ENCODE data around the gene LRRFIP1. TPM values are rescaled to one million over a fixed set of nuclear protein-coding genes. Genes with fewer than 3 reads are reported as not detected.
"Not testable (repeated sequence)": the region's sequence is repeated elsewhere in the genome, so short reads cannot be mapped to it uniquely, and the experiment has no call there.

The LRRFIP1 gene
- total RNA-seq, 2 experiments from 2014 or later = 189 to 207 TPM

DNA sequence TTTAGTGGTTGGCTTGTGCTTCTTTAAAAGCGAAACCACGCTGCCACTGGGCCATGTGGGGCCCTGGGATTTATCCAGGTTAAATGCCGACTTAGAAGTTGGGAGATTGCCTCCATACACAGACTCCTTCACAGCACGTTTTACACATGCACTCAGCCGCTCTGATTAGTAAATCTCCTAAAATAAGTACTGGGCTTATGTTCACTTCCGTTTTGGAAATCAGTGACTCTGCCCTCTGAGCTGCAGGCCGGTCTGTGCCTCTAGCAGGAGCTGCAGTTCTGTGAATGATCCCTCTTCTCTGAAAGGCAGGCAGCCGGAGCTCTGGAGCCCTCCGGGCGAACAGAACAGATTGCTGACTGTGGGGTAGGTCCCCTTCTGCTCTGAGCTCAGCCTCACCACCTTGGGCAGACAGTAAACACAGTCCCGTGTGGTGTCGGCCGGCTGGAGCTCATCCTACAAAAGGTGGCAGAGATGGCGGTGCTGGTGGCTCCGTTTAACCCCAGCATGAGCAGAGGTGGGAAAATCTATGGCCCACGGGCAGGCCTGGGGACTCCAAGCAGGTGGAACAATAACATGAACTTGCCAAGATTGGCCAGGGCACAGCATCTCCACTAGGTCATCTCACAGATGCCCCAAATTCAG lies 27.1 kb upstream of the LRRFIP1 start:
- ChIA-PET POLR2A (interaction anchor here (1.9 kb wide), 1 partner anchor 93 kb away, joined by 4 read pairs; no protein-coding TSS in a partner anchor), CTCF (interaction anchor here (1.0 to 1.7 kb wide), 3 partner anchors 28 to 69 kb away, joined by 3 to 5 read pairs (median 3); no protein-coding TSS in a partner anchor)
- ATAC-seq (no peak), DNase-seq (no peak)
- Mint-ChIP-seq H3K9me3 (ENCODE audit: insufficient read depth) (no peaks in the 10 kb centered on the region), H3K36me3 (ENCODE audit: low read depth) (no peaks in the 10 kb centered on the region), H3K4me1 (ENCODE audit: low read depth) (peaks cover 31% of the 10 kb centered on the region), H3K27me3 (ENCODE audit: low read depth) (no peaks in the 10 kb centered on the region), H3K27ac (no peak overlapping the region), H3K4me3 (no peak overlapping the region)

DNA sequence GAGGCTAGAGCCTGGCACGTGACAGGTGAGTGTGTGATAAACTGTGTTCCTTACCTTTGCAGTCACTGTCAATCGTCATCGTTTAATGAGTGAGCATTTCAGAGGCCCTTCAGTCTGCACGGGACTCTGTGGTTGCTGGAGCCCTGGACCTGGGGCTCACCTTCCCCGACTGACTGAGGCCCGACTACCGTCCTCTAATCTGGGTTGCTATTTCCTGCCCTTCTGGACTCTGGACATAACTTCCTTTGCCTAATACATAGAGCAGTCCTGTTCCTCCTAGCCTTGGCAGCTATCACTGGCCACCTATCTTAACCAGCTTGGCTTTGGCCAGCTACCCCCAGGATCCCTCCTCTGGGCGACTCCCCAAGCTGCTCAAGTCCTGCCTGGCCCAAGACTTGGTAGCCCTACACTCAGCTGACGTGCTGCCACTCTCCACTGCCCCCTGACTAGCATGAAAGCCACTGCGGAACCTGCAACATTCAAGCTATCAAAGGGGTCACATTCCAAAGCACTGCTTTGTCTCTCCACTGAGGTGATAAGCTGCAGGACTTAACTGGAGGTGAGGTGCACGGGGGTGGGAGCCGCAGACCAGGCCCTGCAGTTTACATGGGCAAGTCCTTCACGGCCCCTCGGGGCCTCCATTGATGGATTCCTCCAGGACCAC lies 25.8 kb upstream of the LRRFIP1 start:
- H3K27me3 Mint-ChIP-seq (ENCODE audit: low read depth) = no peaks in the 10 kb centered on the region
- H3K4me3 Mint-ChIP-seq = no peak overlapping the region
- ChIA-PET POLR2A (no interaction called here), CTCF (interaction anchor here (1.4 to 2.0 kb wide), 7 partner anchors 12 to 180 kb away, joined by 3 to 8 read pairs (median 5); no protein-coding TSS in a partner anchor)
- H3K9me3 Mint-ChIP-seq (ENCODE audit: insufficient read depth) = no peaks in the 10 kb centered on the region
- H3K4me1 Mint-ChIP-seq (ENCODE audit: low read depth) = peaks cover 29% of the 10 kb centered on the region
- no peak for ATAC-seq
- H3K36me3 Mint-ChIP-seq (ENCODE audit: low read depth) = no peaks in the 10 kb centered on the region
- no peak for DNase-seq
- no peak overlapping the region for H3K27ac Mint-ChIP-seq

DNA sequence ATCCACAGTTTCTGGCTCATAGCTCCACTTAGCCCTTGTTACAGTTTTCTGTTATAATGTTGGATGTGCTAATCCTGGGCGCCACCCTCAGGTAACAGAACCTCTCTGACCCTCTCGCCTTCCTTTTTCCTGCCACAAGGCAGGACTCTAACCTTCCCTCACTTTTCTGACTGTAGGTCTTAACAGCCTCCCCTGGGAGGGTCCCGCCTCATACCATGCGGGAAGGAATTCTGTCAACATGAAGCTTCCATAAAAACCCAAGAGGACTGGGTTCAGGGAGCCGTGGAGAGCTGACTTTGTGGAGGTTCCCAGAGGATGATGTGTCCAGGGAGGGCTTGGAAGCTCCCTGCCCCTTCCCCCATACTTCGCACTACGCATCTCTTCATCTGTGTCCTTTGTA lies 25.0 kb upstream of the LRRFIP1 start:
- DNase-seq = no peak
- Mint-ChIP-seq H3K27me3 (ENCODE audit: low read depth) (no peaks in the 10 kb centered on the region), H3K36me3 (ENCODE audit: low read depth) (no peaks in the 10 kb centered on the region), H3K9me3 (ENCODE audit: insufficient read depth) (no peaks in the 10 kb centered on the region), H3K4me1 (ENCODE audit: low read depth) (peaks cover 29% of the 10 kb centered on the region), H3K27ac (peak overlapping the region; percentile 39), H3K4me3 (no peak overlapping the region)
- ATAC-seq = no peak
- ChIA-PET POLR2A (no interaction called here), CTCF (interaction anchor here (1.4 to 2.7 kb wide), 6 partner anchors 11 to 181 kb away, joined by 3 to 13 read pairs (median 6); no protein-coding TSS in a partner anchor)

DNA sequence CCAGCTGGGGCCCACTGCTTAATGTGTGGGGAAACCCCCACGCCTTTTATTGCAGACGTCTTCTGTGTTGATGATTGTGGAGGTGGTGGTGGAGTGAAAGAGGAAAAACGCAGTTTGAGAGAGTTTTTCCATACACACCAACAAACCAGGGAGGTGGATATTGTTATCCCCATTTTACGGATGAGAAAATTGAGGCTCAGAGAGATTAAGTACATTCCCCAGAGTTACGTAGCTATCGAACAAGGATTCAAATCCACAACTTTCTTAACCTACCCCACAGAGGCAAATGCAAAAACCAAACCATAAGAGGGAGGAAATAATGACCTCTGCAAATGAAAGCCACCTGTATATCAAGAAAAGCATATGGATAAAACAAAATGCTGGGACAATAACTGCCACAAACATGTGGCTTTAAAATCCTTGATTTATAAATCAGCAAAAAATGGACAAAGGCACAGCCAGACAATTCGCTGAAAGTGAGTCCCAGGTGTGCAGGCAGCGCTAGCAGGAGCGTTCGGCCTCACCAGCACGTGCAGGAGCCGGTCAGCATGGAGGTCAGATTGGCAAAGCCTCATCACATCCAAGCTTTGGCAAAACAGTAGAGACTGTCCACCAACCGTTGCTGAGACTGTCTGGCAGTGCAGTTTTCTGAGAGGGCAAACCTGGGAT lies 24.2 kb upstream of the LRRFIP1 start:
- Mint-ChIP-seq H3K4me3 (peak overlapping the region; percentile 47), H3K4me1 (ENCODE audit: low read depth) (peaks cover 24% of the 10 kb centered on the region), H3K36me3 (ENCODE audit: low read depth) (no peaks in the 10 kb centered on the region), H3K27me3 (ENCODE audit: low read depth) (peaks cover 4% of the 10 kb centered on the region), H3K9me3 (ENCODE audit: insufficient read depth) (no peaks in the 10 kb centered on the region), H3K27ac (peak overlapping the region; percentile 87)
- DNase-seq (no peak), ATAC-seq (no peak)
- POLR2A ChIA-PET = interaction anchor here (0.9 to 1.7 kb wide), 5 partner anchors 13 to 89 kb away, joined by 3 to 6 read pairs (median 3); no protein-coding TSS in a partner anchor
- CTCF ChIA-PET = interaction anchor here (1.0 to 2.7 kb wide), 7 partner anchors 10 to 182 kb away, joined by 4 to 13 read pairs (median 5); no protein-coding TSS in a partner anchor

DNA sequence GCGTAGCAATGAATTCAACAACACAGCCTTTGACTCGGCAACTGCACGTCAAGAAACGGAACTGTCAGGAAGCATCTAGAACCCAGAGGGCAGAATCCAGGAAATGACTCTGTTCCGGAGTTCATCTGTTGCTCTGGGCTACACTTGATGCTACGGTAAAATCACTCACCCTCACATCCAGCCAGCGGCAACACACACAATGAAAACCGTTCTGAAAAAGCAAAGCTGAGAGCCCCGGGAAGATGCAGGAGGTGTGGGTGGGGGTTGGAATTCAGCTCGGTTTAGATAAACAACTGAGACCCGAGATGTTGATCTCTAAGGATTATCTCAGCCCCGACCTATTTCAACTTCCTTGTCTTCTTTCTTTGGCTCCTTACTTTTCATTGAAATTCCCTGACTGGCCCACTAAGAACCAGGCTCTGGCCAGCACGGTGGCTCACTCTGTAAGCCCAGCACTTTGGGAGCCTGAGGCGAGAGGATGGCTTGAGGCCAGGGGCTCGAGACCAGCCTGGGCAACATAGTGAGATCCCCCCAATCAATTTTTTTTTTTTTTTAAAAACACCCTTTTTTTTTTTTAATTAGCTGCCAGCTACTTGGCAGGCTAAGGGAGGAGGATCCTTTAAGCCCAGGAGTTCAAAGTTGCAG lies 23.5 kb upstream of the LRRFIP1 start:
- Mint-ChIP-seq H3K4me1 (ENCODE audit: low read depth) (peaks cover 21% of the 10 kb centered on the region), H3K9me3 (ENCODE audit: insufficient read depth) (no peaks in the 10 kb centered on the region), H3K4me3 (peak overlapping the region; percentile 47), H3K27ac (peak overlapping the region; percentile 87), H3K36me3 (ENCODE audit: low read depth) (no peaks in the 10 kb centered on the region), H3K27me3 (ENCODE audit: low read depth) (peaks cover 7% of the 10 kb centered on the region)
- peak; percentile 98 for ATAC-seq
- ChIA-PET CTCF (interaction anchor here (1.0 to 2.7 kb wide), 5 partner anchors 9 to 141 kb away, joined by 4 to 13 read pairs (median 5); no protein-coding TSS in a partner anchor), POLR2A (interaction anchor here (0.6 to 1.8 kb wide), 8 partner anchors 10 to 153 kb away, joined by 3 to 6 read pairs (median 4); no protein-coding TSS in a partner anchor)
- peak; percentile 77 for DNase-seq

DNA sequence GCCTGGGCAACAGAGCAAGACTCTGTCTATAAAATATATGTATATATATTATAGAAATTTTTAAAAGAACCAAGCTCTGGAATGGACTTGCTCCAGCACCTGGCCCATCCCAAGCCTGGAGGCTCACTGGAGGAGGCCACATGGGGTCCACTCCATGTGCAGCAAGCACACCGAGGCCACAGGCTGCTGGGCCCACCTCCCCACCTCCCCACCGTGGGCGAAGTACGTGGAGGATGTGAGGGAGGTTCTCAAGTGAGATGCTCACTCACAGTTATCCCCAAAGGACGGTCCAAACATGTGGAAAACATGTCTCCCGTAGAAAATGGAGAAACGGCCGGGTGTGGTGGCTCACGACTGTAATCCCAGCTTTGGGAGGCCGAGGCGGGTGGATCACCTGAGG lies 23.0 kb upstream of the LRRFIP1 start:
- peaks cover 7% of the 10 kb centered on the region for H3K27me3 Mint-ChIP-seq (ENCODE audit: low read depth)
- no peaks in the 10 kb centered on the region for H3K36me3 Mint-ChIP-seq (ENCODE audit: low read depth)
- DNase-seq (no peak), ATAC-seq (no peak)
- peaks cover 21% of the 10 kb centered on the region for H3K4me1 Mint-ChIP-seq (ENCODE audit: low read depth)
- H3K9me3 Mint-ChIP-seq (ENCODE audit: insufficient read depth) = no peaks in the 10 kb centered on the region
- CTCF ChIA-PET = interaction anchor here (1.0 to 2.7 kb wide), 3 partner anchors 23 to 141 kb away, joined by 4 to 13 read pairs (median 5); no protein-coding TSS in a partner anchor
- H3K4me3 Mint-ChIP-seq = no peak overlapping the region
- H3K27ac Mint-ChIP-seq = no peak overlapping the region
- POLR2A ChIA-PET = interaction anchor here (0.6 to 1.8 kb wide), 8 partner anchors 10 to 152 kb away, joined by 3 to 6 read pairs (median 4); no protein-coding TSS in a partner anchor

DNA sequence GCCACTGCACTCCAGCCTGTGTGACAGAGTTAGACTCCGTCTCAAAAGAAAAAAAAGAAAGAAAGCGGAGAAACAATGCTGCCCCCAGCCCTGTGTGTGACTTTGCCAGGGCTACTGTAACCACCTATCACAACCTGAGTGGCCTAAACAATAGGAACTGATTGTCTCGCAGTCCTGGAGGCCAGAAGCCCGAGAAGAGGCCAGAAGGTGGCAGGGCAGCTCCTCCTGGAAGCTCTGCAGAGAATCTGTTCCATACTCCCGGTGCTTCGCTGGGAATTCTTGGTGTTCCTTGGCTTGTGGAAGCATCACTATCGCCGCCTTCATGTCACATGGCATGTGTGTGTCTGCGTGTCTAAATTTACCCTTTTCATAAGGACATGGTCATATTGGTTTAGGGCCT lies 22.4 kb upstream of the LRRFIP1 start:
- CTCF ChIA-PET = interaction anchor here (2.7 kb wide), 1 partner anchor 140 kb away, joined by 13 read pairs; no protein-coding TSS in a partner anchor
- H3K9me3 Mint-ChIP-seq (ENCODE audit: insufficient read depth) = no peaks in the 10 kb centered on the region
- H3K36me3 Mint-ChIP-seq (ENCODE audit: low read depth) = no peaks in the 10 kb centered on the region
- ATAC-seq = no peak
- peak overlapping the region; percentile 47 for H3K27ac Mint-ChIP-seq
- no peak for DNase-seq
- H3K27me3 Mint-ChIP-seq (ENCODE audit: low read depth) = peaks cover 10% of the 10 kb centered on the region
- POLR2A ChIA-PET = interaction anchor here (1.7 to 1.8 kb wide), 2 partner anchors 88 to 89 kb away, joined by 5 read pairs; no protein-coding TSS in a partner anchor
- peaks cover 21% of the 10 kb centered on the region for H3K4me1 Mint-ChIP-seq (ENCODE audit: low read depth)
- no peak overlapping the region for H3K4me3 Mint-ChIP-seq

DNA sequence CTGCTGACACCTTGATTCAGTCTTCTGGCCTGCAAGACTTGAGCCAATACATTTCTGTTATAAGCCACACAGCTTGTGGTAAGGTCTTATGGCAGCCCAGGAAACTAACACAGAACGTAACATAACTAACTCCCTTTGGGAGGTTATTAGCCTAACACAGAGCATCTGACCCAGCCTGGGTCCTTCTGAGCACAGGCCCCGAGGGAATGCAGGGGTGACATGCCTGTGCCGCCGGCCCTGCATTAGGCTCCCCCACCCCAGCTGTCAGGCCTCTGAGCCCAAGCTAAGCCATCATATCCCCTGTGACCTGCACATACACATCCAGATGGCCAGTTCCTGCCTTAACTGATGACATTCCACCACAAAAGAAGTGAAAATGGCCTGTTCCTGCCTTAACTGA lies 20.9 kb upstream of the LRRFIP1 start:
- H3K36me3 Mint-ChIP-seq (ENCODE audit: low read depth); DNase-seq; ATAC-seq; H3K27ac Mint-ChIP-seq; H3K4me3 Mint-ChIP-seq; CTCF ChIA-PET; H3K9me3 Mint-ChIP-seq (ENCODE audit: insufficient read depth); POLR2A ChIA-PET: not testable (repeated sequence)
- H3K27me3 Mint-ChIP-seq (ENCODE audit: low read depth) = peaks cover 14% of the 10 kb centered on the region
- H3K4me1 Mint-ChIP-seq (ENCODE audit: low read depth) = peaks cover 21% of the 10 kb centered on the region

DNA sequence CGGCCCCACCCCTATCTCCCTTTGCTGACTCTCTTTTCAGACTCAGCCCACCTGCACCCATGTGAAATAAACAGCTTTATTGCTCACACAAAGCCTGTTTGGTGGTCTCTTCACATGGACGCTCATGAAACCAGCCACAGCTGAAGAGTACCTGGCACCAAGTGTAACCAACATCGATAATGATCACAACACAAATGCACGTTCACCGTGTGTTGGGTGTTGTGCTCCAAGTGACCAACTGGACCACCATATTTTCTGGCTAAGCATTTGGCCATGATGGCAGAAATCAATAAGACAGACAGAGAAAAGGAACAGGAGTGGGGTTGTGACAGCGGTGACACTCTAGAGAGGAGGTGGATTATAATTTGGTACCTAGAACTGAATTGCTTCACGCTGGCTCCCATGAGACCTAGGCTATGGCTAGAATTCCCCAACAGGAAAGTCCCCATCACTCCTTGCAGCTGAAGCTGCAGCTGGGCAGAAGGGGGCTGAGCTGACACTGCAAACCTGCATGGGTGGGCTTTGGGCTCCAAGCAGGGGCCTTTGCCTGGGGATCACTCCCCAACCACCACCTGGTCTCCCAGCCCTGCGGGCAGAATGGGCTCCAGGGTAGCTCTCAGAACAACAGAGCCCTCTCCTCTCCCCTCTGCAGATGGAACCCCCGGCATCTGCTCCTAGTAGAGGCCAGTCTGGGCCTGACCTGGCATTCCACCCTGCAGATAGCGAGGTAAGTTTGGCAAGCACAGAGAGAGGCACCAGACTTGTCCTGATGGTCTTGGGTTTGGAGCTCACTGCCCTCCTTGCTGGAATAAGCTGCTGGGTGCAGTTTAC lies 14.6 kb upstream of the LRRFIP1 start:
- CTCF ChIA-PET = interaction anchor here (1.1 to 2.5 kb wide), 2 partner anchors 10 to 100 kb away, joined by 4 to 8 read pairs; no protein-coding TSS in a partner anchor
- ATAC-seq = no peak
- no peak for DNase-seq
- Mint-ChIP-seq H3K4me3 (no peak overlapping the region), H3K27ac (no peak overlapping the region), H3K4me1 (ENCODE audit: low read depth) (peaks cover 31% of the 10 kb centered on the region), H3K36me3 (ENCODE audit: low read depth) (no peaks in the 10 kb centered on the region), H3K9me3 (ENCODE audit: insufficient read depth) (no peaks in the 10 kb centered on the region), H3K27me3 (ENCODE audit: low read depth) (peaks cover 13% of the 10 kb centered on the region)
- POLR2A ChIA-PET = no interaction called here

DNA sequence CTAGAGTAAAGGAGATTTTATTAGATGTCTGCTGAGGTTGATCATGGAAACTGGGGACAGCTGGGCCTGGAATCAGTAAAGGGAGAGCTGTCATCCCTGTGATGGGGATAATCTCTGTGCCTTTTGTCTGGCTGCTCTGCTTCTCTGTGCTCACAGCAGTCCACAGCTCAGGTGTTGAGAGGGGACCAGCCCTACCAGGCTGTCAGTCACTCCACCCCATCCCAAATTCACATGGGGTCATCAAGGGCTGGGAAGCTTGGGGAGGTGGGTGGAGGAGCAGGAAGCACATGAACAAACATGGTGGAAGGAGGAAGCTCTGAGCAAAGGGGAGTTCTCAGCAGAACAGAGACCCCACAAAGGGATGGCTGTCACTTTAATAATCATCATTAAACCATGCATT lies 13.7 kb upstream of the LRRFIP1 start:
- ATAC-seq (no peak), DNase-seq (no peak)
- Mint-ChIP-seq H3K36me3 (ENCODE audit: low read depth) (no peaks in the 10 kb centered on the region), H3K27ac (no peak overlapping the region), H3K9me3 (ENCODE audit: insufficient read depth) (no peaks in the 10 kb centered on the region), H3K27me3 (ENCODE audit: low read depth) (peaks cover 13% of the 10 kb centered on the region), H3K4me1 (ENCODE audit: low read depth) (peaks cover 36% of the 10 kb centered on the region), H3K4me3 (no peak overlapping the region)
- POLR2A ChIA-PET = interaction anchor here (1.2 kb wide), 1 partner anchor 10 kb away, joined by 4 read pairs; no protein-coding TSS in a partner anchor
- CTCF ChIA-PET = interaction anchor here (1.1 to 2.5 kb wide), 2 partner anchors 11 to 101 kb away, joined by 4 to 8 read pairs; no protein-coding TSS in a partner anchor

Measured in activated CD8-positive, alpha-beta T cell treated with anti-CD3 and anti-CD28 coated beads, Interleukin-2, amount 10 ng/mL, durations not matched to agents 7 days and 5 days (primary cell).